Renal pelvis (tissue), 4 donors: ENCODE data around the gene SLAMF7. TPM values are rescaled to one million over a fixed set of nuclear protein-coding genes. Genes with fewer than 3 reads are reported as not detected.
"Not testable (repeated sequence)": the region's sequence is repeated elsewhere in the genome, so short reads cannot be mapped to it uniquely, and the experiment has no call there.

Experiments used
- DNase-seq: peaks from one replicate; pipeline ENCODE4 v3.0.0-alpha.2; 2013
- polyA plus RNA-seq, 3 donors: library from polyadenylated mRNA; unstranded; fragments of 120-200 nt; gene quantifications; one replicate each; pipeline ENCODE4 v1.2.1, GENCODE V29; 2013; ENCODE audit not compliant: insufficient read length in 3 of 3

Gene SLAMF7
- polyA plus RNA-seq, 3 donors: 0.30 to 0.43 (median 0.36) TPM

DNA sequence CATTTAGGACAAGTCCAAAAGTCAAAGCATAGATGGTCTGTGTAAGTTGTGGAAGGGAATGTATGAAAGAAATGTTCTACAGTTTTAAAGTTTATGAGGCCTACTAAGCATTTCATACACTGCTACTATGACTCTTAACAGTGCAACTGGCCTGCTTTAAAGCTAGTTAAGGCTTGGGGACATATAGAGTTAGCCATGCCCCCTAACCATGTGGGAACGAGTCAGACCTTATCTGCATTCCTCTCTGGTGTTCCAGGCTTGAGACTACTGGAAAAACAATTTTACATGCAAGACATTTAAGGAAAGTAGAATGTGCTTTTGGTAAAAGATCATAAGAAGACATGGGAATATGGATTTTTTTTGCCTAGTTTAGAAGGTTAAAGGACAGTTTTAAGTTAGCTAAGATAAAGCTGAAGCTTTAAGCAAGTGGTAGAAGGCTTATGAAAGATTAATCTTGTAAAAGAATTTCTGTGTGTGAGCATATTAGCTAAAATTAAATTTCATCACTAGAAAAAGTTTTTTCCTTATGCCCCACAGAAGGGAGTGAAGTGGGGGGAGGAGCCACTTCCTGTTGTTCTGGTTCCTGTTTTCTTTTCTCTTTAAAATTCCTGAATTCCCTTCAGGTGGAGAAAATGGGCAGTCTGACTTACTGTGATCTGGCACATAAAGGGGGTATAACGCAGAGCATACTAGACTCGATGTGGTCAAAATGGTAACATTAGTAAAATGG is 18.5 kb upstream of the SLAMF7 start:
- no peak for DNase-seq

DNA sequence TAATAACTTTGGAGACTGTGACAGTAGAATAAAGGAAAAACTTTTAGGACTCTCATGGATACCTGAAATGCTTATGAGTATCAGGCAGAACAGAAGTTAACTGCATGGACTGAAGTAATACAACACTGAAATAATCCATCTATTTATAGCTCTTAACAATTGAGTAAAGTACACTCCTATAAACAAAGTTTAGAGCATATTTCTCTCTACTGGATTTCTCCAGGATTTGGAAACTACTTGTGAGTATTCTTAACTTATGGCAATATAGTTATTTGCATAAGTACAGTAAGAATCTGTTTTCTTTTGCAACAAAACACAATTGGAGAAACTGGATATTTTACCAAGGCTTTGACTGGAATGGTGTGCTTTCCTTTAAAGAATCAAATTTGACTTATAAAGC is 17.6 kb upstream of the SLAMF7 start:
- DNase-seq: no peak

DNA sequence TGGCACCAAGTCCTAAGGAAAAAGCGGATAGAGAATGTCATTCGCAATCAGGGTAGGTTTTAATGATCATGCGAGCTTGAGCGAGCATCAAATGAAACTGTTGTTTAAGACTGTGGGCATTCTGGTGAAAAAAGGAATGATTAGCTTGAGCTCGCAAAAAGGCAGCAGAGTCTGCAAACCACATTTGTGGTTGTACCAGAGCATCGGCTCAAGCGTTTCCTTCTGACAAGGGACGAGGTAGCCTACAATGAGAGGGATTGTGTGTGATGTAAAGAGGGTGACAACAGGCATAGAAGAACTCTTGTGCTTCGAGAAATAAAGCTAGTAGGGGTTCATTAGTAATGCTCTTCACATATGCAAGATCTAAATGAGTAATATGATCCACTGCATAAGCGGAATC is 16.3 kb upstream of the SLAMF7 start:
- DNase-seq: no peak

DNA sequence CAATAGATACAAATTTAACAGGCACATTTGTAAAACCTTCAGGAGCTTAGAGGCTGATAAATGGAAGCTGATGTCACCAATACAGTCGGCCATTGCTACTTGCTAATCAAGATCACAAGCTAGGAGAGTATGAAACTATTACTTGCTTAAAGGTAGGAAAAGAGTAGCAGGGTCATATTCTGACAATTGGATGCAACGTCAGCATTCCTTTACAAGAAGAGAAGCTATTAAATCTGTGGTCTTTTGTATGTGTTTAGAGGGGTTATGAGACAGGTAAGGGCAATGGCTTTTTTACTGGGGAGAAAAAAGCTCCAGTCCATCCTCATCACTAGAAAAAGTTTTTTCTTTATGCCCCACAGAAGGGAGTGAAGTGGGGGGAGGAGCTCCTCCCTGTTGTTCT is 15.7 kb upstream of the SLAMF7 start:
- DNase-seq: no peak

DNA sequence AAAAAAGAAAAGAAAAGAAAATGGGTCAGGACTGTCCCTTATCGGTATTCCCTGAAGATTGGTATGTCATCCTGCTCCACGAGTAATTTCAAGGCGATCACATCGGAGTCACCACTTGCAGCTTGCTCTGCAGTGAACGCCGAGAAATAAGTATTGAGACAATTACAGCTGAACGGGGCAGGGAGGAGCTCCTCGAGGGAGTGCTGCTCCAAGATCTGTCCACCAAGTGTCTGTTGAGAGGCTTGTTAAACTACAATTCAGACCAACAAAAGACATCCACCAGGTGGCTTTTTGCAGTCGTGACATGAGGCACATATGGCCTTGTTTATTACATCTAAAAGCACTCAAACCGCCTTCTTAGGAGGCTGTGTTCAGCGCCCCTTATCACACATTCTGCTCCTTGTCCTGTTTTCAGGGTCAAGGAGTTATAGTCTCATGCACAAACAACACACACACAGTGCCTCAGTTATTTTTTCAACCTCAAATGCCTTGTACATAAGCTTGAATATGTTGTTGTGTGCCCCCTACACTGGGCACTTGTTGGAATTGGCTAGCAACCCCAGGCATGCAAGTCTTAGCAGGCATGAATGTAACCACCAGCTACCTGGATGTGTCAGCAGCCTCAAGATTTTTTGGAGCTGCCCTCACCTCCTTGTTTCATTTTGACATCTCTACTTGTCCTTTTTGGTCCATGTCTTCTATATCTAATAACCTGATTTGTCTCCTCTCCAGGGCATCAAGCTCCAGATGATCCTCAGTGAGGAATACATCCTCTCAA is 14.4 kb upstream of the SLAMF7 start:
- DNase-seq: no peak

DNA sequence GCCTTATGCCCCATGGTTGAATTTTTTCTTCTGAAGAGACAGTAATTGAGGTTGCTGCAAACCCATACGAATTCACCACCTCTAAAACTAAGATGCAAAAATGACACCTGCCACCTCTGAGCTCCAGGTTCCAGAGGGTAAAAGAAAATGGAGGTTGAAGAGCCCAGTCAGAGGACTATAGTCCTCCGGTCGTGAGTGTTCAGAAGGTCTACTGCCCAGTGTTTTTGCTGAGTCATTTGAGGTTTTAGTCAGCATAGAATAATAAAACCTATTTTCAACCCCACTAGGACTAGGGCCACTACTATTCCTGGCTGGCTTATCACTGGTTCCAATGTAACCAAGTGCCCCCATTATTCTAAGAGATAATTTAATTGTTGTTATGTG is 12.9 kb upstream of the SLAMF7 start:
- DNase-seq: no peak

DNA sequence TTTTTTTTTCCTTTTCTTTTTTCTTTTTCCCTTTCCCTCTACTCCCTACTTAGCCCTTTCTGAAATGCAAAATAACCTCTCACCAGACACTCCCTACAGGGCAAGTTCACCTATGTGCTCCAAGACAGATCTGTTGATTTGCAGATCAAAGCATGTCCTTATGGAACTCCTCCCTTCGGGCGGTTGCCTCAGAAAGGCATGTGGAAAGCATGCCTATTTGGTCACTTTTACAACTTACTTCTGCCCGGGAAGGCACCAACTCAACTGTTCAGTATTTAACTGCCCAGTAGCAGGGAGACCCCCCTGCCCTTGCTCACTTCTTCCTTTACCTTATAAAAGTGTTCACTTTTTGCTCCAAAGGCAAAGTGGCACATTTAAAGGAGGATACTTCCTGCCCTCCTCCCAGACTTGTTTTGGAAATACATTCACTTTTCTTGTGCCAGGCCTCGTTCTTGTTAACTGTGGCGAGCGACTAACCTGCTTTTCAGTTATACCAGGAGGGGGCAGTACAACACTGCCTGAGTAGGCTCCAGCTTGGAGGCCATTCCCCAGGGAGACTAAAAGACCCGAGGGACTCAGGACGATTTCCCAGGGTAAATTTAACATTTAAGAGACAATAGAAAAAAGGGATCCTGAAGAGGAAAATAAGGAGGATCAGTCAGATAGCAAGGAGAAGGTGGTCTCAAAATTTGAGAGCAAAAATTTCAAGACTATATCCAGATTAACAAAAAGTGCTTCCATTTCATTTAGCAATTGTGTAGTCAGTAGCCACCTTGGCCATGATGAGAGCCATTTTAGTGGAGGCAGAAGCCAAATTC is 12.3 kb upstream of the SLAMF7 start:
- peak; percentile 62 for DNase-seq

DNA sequence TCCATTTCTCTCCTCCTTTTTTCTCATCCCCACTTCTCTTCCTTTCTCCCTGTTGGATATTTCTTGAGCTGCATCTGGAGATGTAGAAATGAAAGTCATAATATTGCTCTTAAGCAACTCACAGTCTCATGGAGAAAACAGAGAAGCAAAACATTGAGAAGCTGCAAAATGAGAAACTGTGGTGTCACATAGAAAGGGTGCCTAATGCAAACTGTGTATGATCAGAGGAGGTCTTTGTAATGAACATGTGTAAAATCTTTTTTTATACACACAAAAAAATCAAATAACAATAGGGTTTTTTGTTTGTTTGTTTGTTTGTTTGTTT is 11.8 kb upstream of the SLAMF7 start:
- DNase-seq: no peak

DNA sequence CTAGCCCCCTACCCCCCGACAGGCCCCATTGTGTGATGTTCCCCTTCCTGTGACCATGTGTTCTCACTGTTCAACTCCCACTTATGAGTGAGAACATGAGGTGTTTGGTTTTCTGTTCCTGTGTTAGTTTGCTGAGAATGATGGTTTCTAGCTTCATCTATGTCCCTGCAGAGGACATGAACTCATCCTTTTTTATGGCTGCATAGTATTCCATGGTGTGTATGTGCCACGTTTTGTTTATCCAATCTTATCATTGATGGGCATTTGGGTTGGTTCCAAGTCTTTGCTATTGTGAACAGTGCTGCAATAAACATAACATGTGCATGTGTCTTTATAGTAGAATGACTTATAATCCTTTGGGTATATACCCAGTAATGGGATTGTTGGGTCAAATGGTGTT is 7.5 kb upstream of the SLAMF7 start:
- DNase-seq: not testable (repeated sequence)

DNA sequence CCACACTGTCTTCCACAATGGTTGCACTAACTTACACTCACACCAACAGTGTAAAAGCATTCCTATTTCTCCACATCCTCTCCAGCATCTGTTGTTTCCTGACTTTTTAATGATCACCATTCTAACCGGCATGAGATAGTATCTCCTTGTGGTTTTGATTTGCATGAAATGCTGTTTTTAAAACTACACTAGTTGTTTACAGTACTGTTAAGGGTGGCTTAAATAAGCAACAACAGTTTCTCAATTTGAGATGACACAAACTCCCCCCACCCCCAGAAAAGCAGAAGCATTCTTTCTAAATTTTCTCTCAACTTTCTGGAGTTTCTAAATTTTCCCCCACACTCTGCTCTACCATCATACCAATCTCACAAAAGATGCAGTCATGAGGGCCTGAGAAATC is 7.1 kb upstream of the SLAMF7 start:
- no peak for DNase-seq

DNA sequence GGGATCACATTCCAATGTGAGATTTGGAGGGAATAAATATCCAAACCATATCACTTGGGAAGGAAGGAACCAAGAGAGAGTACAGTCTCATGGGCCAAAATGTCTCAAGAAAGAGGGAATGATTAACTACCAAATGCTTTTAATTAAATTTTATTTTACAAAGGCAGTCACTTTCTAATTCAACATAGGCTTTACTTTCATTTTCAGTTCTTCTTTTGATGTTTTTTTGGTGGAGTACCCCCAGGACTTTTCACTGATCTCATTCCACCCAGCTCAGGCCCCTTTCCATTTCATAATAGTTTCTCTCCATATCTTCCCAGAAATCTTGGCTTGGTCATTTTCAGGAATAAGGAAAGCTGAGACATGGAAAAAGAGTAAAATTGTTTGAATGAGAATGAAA is 5.1 kb upstream of the SLAMF7 start:
- no peak for DNase-seq

DNA sequence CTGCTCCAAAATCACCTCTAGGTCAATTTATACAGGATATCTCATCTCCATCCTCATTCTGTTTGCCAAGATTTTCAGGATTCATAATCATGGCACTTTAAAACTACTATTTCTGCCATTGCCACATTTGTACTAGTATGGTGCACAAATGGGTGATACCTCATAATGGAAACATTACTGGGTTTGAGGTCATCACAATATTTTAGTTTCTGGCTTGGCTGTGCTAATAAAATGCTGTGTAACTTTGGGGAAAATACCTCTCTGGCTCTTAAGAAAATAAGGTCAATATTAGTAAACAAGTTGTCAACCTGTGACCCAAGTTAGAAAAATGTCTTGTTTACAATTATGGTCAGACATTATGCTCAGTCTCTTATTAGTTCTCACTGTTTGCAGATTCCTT is 4.7 kb upstream of the SLAMF7 start:
- no peak for DNase-seq

DNA sequence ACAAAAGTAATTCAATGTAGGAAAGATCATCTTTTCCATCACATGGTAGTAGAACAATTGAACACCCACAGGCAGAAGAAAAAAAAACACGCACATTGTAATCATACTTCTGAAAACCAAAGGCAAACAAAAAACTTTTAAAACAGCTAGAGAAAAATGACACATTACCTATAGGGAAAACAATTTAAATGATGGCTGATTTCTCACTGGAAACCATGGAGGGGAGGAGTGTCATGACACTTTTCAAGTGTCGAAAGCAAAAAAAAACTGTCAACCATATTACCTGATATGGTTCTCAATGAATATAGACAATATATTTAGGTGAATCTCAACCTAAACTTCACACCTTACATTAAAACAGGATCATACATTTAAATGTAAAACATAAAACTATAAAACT is 776 bp upstream of the SLAMF7 start:
- DNase-seq: no peak

DNA sequence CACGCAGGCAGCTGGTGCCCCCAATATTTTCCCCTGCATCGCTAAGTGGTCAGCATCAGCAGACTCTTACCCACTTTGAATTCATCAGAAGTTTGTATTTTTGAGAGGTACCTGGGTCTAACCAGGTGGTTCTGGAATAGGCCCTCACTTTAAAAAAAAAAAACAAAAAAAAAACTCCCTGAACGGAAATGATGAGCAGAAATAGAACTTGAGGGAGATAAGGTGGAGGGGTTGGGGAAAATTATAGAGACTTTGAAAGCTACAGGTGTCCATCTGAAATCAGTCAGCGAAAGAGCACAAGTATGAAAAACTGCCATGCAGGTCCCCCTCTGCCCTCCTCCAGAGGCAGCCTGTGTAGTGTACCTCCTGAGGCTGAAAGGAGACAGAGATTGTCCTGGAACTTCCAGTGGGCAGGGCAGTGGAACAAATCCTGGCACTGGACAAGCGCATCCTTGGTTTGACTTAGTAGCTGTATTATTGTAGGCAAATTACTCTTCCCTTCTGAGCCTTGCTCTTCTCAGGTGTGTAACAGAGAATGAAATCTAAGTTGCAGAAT is 1.2 kb downstream of the SLAMF7 start:
- DNase-seq: no peak

DNA sequence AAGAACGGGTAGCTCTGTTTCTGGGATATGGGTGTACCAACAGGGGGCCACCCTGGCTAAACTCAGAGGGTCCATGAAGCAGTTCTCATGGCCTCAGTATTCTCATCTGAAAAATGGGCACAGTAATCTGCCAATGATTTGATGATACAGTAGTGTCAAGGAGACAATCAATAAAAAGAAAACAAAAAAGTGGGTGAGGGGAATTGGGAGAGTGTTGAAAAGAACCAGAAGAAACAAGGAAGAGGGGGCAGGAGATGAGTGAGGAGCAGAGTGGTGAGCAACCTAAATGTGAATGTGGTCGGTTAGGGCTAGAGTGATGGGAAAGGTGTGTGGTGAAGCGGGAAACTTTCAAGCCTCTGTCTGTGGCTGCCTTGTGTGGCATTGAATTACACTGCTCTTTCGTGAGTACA is 2.0 kb downstream of the SLAMF7 start:
- DNase-seq: no peak

DNA sequence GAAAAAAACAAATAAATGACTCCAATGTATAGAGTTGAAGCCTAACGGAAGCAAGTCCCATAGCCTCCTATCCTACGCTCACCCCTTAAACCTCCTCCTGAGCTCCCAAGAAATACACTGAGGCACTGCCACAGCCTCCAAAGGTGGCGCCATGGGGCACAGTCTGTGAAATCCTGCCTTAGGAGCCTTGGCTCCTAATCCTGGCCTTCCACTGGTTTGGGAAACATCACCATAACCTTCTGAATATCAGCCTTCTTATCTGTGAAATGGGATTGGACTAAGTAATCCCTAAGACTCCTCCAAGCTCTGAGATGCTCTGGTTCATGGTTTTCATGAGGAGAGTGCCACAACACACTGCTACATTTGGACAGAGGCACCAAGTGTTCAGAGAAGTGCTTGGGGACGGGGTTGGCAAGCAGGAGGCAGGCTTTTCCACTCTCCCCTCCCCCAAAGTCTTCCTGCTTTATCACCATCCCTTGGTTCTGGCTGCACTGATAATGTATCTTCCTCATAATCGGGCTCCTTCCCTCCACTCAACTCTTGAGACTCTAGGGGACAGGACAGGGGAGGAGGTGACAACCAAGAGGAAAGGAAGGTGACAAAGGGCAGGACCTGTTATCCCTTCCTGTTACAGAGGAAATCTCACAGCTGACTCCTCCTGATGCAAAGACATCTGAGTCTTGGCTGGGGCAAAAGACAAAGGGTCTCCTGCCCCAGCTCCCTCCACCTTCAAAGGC is 2.7 kb downstream of the SLAMF7 start:
- no peak for DNase-seq

DNA sequence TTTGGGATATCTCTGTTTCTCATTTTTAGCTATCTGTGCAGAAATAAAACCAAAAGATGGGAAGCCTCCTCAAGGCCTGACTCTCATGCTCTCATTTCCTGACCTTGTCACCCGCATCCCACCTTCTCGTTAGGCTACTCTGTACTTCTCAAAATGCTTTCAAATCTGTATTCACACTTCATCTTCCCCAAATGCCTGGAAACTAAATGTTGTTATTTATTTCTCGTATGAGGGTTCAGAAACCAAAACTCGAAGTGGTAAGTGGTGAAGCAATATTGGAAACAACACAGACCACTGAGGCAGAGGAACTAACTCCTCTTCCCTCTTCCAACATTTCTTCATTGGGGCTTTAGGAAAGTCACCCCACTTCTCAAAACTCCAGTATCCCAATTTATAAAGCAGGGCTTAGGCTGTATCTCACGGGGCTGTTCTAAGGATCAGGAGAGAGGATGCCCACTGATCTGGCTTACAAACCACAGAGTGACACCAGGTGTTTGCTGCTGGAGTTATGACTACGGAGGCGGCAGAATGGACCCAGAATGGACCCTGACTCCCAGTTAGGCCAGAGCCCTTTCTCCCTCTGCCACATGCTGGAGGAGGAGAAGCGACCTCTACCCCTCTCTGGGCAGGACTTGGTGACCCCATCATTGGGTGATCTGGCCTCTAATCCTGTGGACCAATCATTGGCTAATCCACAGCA is 3.5 kb downstream of the SLAMF7 start:
- DNase-seq: no peak

DNA sequence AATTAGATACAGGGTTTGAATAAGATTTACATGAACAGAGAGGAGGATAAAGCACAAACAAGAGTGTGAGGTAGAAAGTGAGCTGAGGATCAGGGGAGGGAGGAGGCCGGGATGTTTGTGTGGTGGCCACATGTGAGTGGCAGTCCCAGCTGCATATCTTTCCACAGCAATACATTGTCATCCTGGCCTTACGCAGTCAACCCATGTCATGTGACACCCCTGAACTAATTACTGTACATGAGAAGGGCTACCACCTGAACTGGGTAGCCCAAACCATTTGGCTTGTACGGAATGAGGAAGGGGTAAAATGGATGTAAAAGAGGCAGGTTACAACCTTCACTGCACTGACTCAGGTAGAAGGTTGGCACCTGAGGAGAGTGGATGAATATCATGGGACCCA is 4.2 kb downstream of the SLAMF7 start:
- DNase-seq: no peak

DNA sequence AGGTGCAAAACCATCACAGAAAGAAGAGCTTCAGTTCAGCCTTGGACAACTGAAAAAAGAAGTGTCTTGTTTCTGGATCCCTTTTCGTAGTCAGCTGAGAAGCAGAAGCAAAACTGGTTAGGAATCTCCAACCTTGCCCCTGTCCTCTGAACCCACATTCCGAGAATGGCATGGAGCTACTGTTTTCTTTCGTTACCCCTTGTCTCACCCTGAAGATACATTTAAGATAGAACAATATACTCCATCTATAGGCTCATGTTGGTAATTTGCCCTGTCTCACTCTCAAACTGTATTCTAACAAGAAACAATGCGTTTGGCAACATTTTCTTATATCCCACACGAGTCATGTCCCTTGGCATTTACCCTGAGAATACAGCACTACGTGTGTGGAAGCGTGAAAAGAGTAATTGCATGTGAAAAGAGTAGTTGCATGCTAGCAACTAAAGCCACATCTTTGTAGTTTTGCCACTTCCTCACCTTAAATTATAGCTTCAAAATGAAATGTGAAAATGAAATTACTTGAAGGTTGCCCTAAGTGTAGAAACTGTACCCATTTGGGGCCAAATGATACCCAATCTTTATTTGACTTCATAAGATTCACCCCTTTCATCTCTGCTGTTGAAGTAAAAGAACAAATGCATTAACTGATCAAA is 5.3 kb downstream of the SLAMF7 start:
- DNase-seq: no peak

DNA sequence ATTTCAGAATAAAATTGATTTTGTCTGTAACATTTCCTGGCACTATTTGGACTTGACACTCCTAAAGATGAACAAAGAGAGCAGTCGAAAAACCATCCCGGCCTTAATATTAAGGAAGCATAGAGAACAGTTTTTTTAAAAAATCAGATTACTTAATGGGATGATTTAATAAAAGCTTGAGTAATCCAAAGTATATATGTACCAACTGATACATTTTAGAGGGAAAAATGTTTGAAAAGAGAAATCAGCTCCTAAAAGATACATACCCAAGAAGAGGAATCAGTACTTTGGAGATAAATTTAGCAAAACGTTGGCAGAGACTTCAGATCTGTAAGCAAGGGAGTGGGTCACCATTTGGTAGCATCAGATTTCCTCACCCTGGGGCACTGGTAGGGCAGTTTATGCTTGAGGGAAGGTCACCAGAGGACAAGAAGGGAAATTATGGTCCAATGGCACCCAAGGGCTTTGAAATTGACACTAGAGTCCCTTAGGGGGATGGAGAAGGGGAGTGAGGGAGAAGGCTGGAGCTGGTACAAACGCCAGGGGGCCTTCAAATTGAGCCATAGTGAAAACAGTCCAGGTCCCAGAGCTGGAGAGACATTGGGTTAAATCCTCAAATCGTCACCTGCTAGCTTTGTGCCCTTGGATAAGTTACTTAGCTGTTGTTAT is 5.9 kb downstream of the SLAMF7 start:
- DNase-seq: no peak
